ENCODE measurements around the gene STON2. TPM values are rescaled to one million over a fixed set of nuclear protein-coding genes. Genes with fewer than 3 reads are reported as not detected.
"Not testable (repeated sequence)": the region's sequence is repeated elsewhere in the genome, so short reads cannot be mapped to it uniquely, and the experiment has no call there.

Gene STON2
- total RNA-seq, 4 donors from 2014 or later, result 3.3 to 87.8 (median 11.0) TPM

- DNase-seq, result no peak
- Histone ChIP-seq H3K9me3 (no peaks in the 10 kb centered on the region), H3K27me3 (no peaks in the 10 kb centered on the region), H3K4me1 (no peaks in the 10 kb centered on the region), H3K4me3 (no peak overlapping the region), H3K27ac (no peak overlapping the region), H3K36me3 (no peaks in the 10 kb centered on the region)
- TF ChIP-seq CTCF (IDR thresholded peaks at IDR 0.05), result no peak
- TF ChIP-seq POLR2A (IDR thresholded peaks at IDR 0.05), result no peak
- intact Hi-C loops (cut with DNase I; ENCODE audit: low total_unique reads), result no loop called here
These were observed 30.1 kb upstream of the STON2 start for GRCh38 chr14:81430235-81430634.

DNA sequence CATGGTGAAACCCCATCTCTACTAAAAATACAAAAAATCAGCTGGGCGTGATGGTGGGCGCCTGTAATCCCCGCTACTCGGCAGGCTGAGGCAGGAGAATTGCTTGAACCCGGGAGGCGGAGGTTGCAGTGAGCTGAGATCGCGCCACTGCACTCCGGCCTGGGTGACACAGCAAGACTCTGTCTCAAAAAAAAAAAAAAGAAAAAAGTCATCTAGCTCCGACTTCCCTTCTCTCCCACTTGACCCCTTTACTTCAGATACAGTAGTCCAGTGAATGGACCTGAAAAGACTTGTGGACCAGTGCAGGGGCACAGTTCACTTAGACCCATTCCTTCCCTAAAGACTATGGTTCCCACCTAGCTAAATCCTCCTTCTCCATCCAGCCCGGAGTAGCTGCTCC lies 29.6 kb upstream of the STON2 start:
- intact Hi-C loops (cut with DNase I; ENCODE audit: low total_unique reads); H3K27ac ChIP-seq; H3K4me3 ChIP-seq; H3K4me1 ChIP-seq; H3K9me3 ChIP-seq; DNase-seq; H3K36me3 ChIP-seq; H3K27me3 ChIP-seq: not testable (repeated sequence)

- no peaks in the 10 kb centered on the region for H3K27me3 ChIP-seq
These were observed 28.9 kb upstream of the STON2 start for GRCh38 chr14:81429028-81429427.

GRCh38 chr14:81427348-81428058 lies 27.4 kb upstream of the STON2 start:
- DNase-seq, result no peak
- no peak overlapping the region for H3K27ac ChIP-seq
- no peak overlapping the region for H3K4me3 ChIP-seq
- H3K4me1 ChIP-seq, result no peaks in the 10 kb centered on the region
- no peaks in the 10 kb centered on the region for H3K36me3 ChIP-seq
- intact Hi-C loops (cut with DNase I; ENCODE audit: low total_unique reads), result no loop called here
- H3K9me3 ChIP-seq, result no peaks in the 10 kb centered on the region
- no peaks in the 10 kb centered on the region for H3K27me3 ChIP-seq
- TF ChIP-seq POLR2A (IDR thresholded peaks at IDR 0.05) (no peak), CTCF (IDR thresholded peaks at IDR 0.05) (no peak)

More at GRCh38 chr14:81429028-81429427, 28.9 kb upstream of the STON2 start:
- H3K4me3 ChIP-seq, result no peak overlapping the region
- H3K36me3 ChIP-seq, result no peaks in the 10 kb centered on the region
- H3K4me1 ChIP-seq, result no peaks in the 10 kb centered on the region
- TF ChIP-seq CTCF (IDR thresholded peaks at IDR 0.05), result no peak
- TF ChIP-seq POLR2A (IDR thresholded peaks at IDR 0.05), result no peak
- H3K27ac ChIP-seq, result no peak overlapping the region
- intact Hi-C loops (cut with DNase I; ENCODE audit: low total_unique reads), result no loop called here
- DNase-seq, result no peak
- no peaks in the 10 kb centered on the region for H3K9me3 ChIP-seq

DNA sequence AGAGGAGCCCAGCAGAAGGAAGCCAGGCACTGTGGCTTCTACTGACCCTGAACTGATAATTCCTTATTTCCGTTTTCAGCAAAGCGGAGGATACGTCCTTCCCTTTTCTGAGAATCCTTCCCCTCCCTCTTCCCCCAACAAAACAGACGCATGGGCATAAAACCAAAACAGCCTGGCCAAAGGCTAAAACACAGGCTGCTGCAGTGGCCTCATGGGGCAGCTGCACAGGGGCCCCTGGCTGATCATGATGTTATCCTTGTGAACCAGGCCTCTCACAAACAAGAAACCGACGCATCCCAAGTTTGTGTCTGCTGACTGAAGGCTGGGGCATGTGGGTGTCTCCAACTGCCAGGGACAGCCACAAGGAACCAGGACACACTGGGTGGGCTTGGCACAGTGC lies 23.4 kb upstream of the STON2 start:
- TF ChIP-seq CTCF (IDR thresholded peaks at IDR 0.05) (no peak), POLR2A (IDR thresholded peaks at IDR 0.05) (no peak)
- H3K36me3 ChIP-seq, result no peaks in the 10 kb centered on the region
- DNase-seq, result peak in 1 of 2 donors; percentile 16
- no peak overlapping the region for H3K4me3 ChIP-seq
- H3K9me3 ChIP-seq, result no peaks in the 10 kb centered on the region
- H3K4me1 ChIP-seq, result no peaks in the 10 kb centered on the region
- intact Hi-C loops (cut with DNase I; ENCODE audit: low total_unique reads), result no loop called here
- H3K27ac ChIP-seq, result peak overlapping the region; percentile 8 to 16
- no peaks in the 10 kb centered on the region for H3K27me3 ChIP-seq

Measured in uterus (tissue), 4 donors.